ENCODE data around the gene GSG1L.

The GSG1L gene

GRCh38 chr16:28089992-28090365, 26.5 kb upstream of the GSG1L start:
- H3K4me3 ChIP-seq (ENCODE audit: low read depth, low read length): no peak overlapping the region
- no peak for DNase-seq (ENCODE audit: low read depth)
- TF ChIP-seq MYC (IDR thresholded peaks at IDR 0.05; ENCODE audit: low read depth, low read length) (no peak), POLR2A (IDR thresholded peaks at IDR 0.05; ENCODE audit: extremely low read depth, insufficient read length) (no peak), MAX (IDR thresholded peaks at IDR 0.05; ENCODE audit: low read depth, low read length) (no peak)
- TF ChIP-seq, protein P1, sequence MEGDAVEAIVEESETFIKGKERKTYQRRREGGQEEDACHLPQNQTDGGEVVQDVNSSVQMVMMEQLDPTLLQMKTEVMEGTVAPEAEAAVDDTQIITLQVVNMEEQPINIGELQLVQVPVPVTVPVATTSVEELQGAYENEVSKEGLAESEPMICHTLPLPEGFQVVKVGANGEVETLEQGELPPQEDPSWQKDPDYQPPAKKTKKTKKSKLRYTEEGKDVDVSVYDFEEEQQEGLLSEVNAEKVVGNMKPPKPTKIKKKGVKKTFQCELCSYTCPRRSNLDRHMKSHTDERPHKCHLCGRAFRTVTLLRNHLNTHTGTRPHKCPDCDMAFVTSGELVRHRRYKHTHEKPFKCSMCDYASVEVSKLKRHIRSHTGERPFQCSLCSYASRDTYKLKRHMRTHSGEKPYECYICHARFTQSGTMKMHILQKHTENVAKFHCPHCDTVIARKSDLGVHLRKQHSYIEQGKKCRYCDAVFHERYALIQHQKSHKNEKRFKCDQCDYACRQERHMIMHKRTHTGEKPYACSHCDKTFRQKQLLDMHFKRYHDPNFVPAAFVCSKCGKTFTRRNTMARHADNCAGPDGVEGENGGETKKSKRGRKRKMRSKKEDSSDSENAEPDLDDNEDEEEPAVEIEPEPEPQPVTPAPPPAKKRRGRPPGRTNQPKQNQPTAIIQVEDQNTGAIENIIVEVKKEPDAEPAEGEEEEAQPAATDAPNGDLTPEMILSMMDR (IDR thresholded peaks at IDR 0.05; ENCODE audit: low read depth, low read length): no peak

DNA sequence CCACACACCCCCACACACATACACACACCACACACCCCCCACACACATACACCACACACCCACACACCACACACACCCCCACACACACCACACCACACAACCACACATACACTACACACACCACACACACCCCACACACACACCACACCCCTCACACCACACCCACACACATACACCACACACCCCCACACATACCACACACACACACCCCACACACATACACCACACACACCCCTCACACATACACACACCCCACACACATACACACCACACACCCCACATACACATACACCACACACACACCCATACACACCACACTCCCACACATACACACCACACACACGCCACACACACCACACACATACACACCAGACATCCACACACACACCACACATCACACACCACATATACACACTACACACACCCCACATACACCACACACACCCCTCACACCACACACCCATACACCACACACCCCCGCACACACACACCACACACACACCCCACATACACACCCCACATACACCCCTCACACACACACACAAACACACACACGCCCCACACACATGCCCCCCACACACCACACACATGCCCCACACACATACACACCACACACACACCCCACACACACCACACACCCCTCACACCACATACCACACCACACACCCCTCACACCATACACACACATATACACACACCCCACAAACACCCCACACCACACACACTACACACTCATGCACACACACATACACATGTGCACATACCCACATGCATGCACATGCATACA, 25.9 kb upstream of the GSG1L start:
- no peak for TF ChIP-seq MAX (IDR thresholded peaks at IDR 0.05; ENCODE audit: low read depth, low read length)
- TF ChIP-seq, protein P1 (IDR thresholded peaks at IDR 0.05; ENCODE audit: low read depth, low read length): no peak
- no peak for TF ChIP-seq MYC (IDR thresholded peaks at IDR 0.05; ENCODE audit: low read depth, low read length)
- TF ChIP-seq POLR2A (IDR thresholded peaks at IDR 0.05; ENCODE audit: extremely low read depth, insufficient read length): no peak

GRCh38 chr16:28087675-28088300, 24.3 kb upstream of the GSG1L start:
- DNase-seq (ENCODE audit: low read depth): no peak
- TF ChIP-seq MYC (IDR thresholded peaks at IDR 0.05; ENCODE audit: low read depth, low read length): no peak
- no peak for TF ChIP-seq MAX (IDR thresholded peaks at IDR 0.05; ENCODE audit: low read depth, low read length)
- no peak for TF ChIP-seq POLR2A (IDR thresholded peaks at IDR 0.05; ENCODE audit: extremely low read depth, insufficient read length)
- TF ChIP-seq, protein P1 (IDR thresholded peaks at IDR 0.05; ENCODE audit: low read depth, low read length): no peak
- no peak overlapping the region for H3K4me3 ChIP-seq (ENCODE audit: low read depth, low read length)

More for the DNA sequence above, 25.9 kb upstream of the GSG1L start:
- no peak for DNase-seq (ENCODE audit: low read depth)
- H3K4me3 ChIP-seq (ENCODE audit: low read depth, low read length): no peak overlapping the region

GRCh38 chr16:28087140-28087660, 23.7 kb upstream of the GSG1L start:
- H3K4me3 ChIP-seq (ENCODE audit: low read depth, low read length): no peak overlapping the region
- DNase-seq (ENCODE audit: low read depth): no peak
- no peak for TF ChIP-seq MAX (IDR thresholded peaks at IDR 0.05; ENCODE audit: low read depth, low read length)
- no peak for TF ChIP-seq POLR2A (IDR thresholded peaks at IDR 0.05; ENCODE audit: extremely low read depth, insufficient read length)
- TF ChIP-seq, protein P1 (IDR thresholded peaks at IDR 0.05; ENCODE audit: low read depth, low read length): no peak
- no peak for TF ChIP-seq MYC (IDR thresholded peaks at IDR 0.05; ENCODE audit: low read depth, low read length)

- DNase-seq (ENCODE audit: low read depth): no peak
- TF ChIP-seq MYC (IDR thresholded peaks at IDR 0.05; ENCODE audit: low read depth, low read length) (no peak), POLR2A (IDR thresholded peaks at IDR 0.05; ENCODE audit: extremely low read depth, insufficient read length) (no peak), MAX (IDR thresholded peaks at IDR 0.05; ENCODE audit: low read depth, low read length) (no peak)
- TF ChIP-seq, protein P1 (IDR thresholded peaks at IDR 0.05; ENCODE audit: low read depth, low read length): no peak
- H3K4me3 ChIP-seq (ENCODE audit: low read depth, low read length): no peak overlapping the region
Observed at GRCh38 chr16:28086186-28087139, 22.9 kb upstream of the GSG1L start.

Data from NB4 (cell line).